ENCODE data around the gene SLC4A2.

SLC4A2 gene

GRCh38 chr7:151089893-151090730 is 30.7 kb downstream of the SLC4A2 start:
- no peak for DNase-seq (ENCODE audit: low read depth, low spot score)
- peak overlapping the region; percentile 9 for H3K4me3 ChIP-seq (ENCODE audit: insufficient read length, low read depth)
- no peaks in the 10 kb centered on the region for H3K9me3 ChIP-seq (ENCODE audit: insufficient read depth, low read length)
- no peak for TF ChIP-seq YY1 (IDR thresholded peaks at IDR 0.05; ENCODE audit: insufficient read depth, insufficient read length)
- TF ChIP-seq ZNF274 (IDR thresholded peaks at IDR 0.05; ENCODE audit: low read depth, low read length), result no peak
- TF ChIP-seq SUZ12 (IDR thresholded peaks at IDR 0.05; ENCODE audit: extremely low read depth, insufficient read depth, insufficient read length), result no peak
- peaks cover 9% of the 10 kb centered on the region for H3K27me3 ChIP-seq (ENCODE audit: insufficient read depth, insufficient read length)
- no peak overlapping the region for H3K9ac ChIP-seq (ENCODE audit: insufficient read length, low read depth)
- peaks cover 15% of the 10 kb centered on the region for H3K4me1 ChIP-seq (ENCODE audit: insufficient read depth, insufficient read length)
- H3K36me3 ChIP-seq (ENCODE audit: insufficient read depth, insufficient read length, low read length), result peaks cover 30% of the 10 kb centered on the region

- DNase-seq (ENCODE audit: low read depth, low spot score), result no peak
- Histone ChIP-seq H3K27me3 (ENCODE audit: insufficient read depth, insufficient read length) (peaks cover 9% of the 10 kb centered on the region), H3K9ac (ENCODE audit: insufficient read length, low read depth) (no peak overlapping the region), H3K9me3 (ENCODE audit: insufficient read depth, low read length) (no peaks in the 10 kb centered on the region), H3K36me3 (ENCODE audit: insufficient read depth, insufficient read length, low read length) (peaks cover 30% of the 10 kb centered on the region), H3K4me1 (ENCODE audit: insufficient read depth, insufficient read length) (peaks cover 11% of the 10 kb centered on the region), H3K4me3 (ENCODE audit: insufficient read length, low read depth) (no peak overlapping the region)
- TF ChIP-seq SUZ12 (IDR thresholded peaks at IDR 0.05; ENCODE audit: extremely low read depth, insufficient read depth, insufficient read length) (no peak), ZNF274 (IDR thresholded peaks at IDR 0.05; ENCODE audit: low read depth, low read length) (no peak), YY1 (IDR thresholded peaks at IDR 0.05; ENCODE audit: insufficient read depth, insufficient read length) (no peak)
These were observed 31.6 kb downstream of the SLC4A2 start for GRCh38 chr7:151091003-151091402.

GRCh38 chr7:151091431-151091830 is 32.0 kb downstream of the SLC4A2 start:
- H3K4me3 ChIP-seq (ENCODE audit: insufficient read length, low read depth), result no peak overlapping the region
- TF ChIP-seq ZNF274 (IDR thresholded peaks at IDR 0.05; ENCODE audit: low read depth, low read length) (no peak), SUZ12 (IDR thresholded peaks at IDR 0.05; ENCODE audit: extremely low read depth, insufficient read depth, insufficient read length) (no peak), YY1 (IDR thresholded peaks at IDR 0.05; ENCODE audit: insufficient read depth, insufficient read length) (no peak)
- H3K9me3 ChIP-seq (ENCODE audit: insufficient read depth, low read length), result no peaks in the 10 kb centered on the region
- H3K9ac ChIP-seq (ENCODE audit: insufficient read length, low read depth), result no peak overlapping the region
- H3K4me1 ChIP-seq (ENCODE audit: insufficient read depth, insufficient read length), result peaks cover 11% of the 10 kb centered on the region
- H3K36me3 ChIP-seq (ENCODE audit: insufficient read depth, insufficient read length, low read length), result peaks cover 30% of the 10 kb centered on the region
- H3K27me3 ChIP-seq (ENCODE audit: insufficient read depth, insufficient read length), result peaks cover 9% of the 10 kb centered on the region
- no peak for DNase-seq (ENCODE audit: low read depth, low spot score)

- no peak for DNase-seq (ENCODE audit: low read depth, low spot score)
- no peak for TF ChIP-seq SUZ12 (IDR thresholded peaks at IDR 0.05; ENCODE audit: extremely low read depth, insufficient read depth, insufficient read length)
- no peak for TF ChIP-seq YY1 (IDR thresholded peaks at IDR 0.05; ENCODE audit: insufficient read depth, insufficient read length)
- TF ChIP-seq ZNF274 (IDR thresholded peaks at IDR 0.05; ENCODE audit: low read depth, low read length), result no peak
- H3K36me3 ChIP-seq (ENCODE audit: insufficient read depth, insufficient read length, low read length), result peaks cover 30% of the 10 kb centered on the region
These were observed 32.6 kb downstream of the SLC4A2 start for GRCh38 chr7:151091988-151092387.

GRCh38 chr7:151093748-151094147 is 34.4 kb downstream of the SLC4A2 start:
- peaks cover 30% of the 10 kb centered on the region for H3K36me3 ChIP-seq (ENCODE audit: insufficient read depth, insufficient read length, low read length)
- no peak overlapping the region for H3K4me3 ChIP-seq (ENCODE audit: insufficient read length, low read depth)
- peaks cover 9% of the 10 kb centered on the region for H3K4me1 ChIP-seq (ENCODE audit: insufficient read depth, insufficient read length)
- TF ChIP-seq ZNF274 (IDR thresholded peaks at IDR 0.05; ENCODE audit: low read depth, low read length) (no peak), SUZ12 (IDR thresholded peaks at IDR 0.05; ENCODE audit: extremely low read depth, insufficient read depth, insufficient read length) (no peak), YY1 (IDR thresholded peaks at IDR 0.05; ENCODE audit: insufficient read depth, insufficient read length) (no peak)
- no peak for DNase-seq (ENCODE audit: low read depth, low spot score)
- no peaks in the 10 kb centered on the region for H3K9me3 ChIP-seq (ENCODE audit: insufficient read depth, low read length)
- no peak overlapping the region for H3K9ac ChIP-seq (ENCODE audit: insufficient read length, low read depth)
- H3K27me3 ChIP-seq (ENCODE audit: insufficient read depth, insufficient read length), result no peaks in the 10 kb centered on the region

More at GRCh38 chr7:151091988-151092387, 32.6 kb downstream of the SLC4A2 start:
- Histone ChIP-seq H3K9ac (ENCODE audit: insufficient read length, low read depth) (no peak overlapping the region), H3K9me3 (ENCODE audit: insufficient read depth, low read length) (no peaks in the 10 kb centered on the region), H3K4me3 (ENCODE audit: insufficient read length, low read depth) (no peak overlapping the region), H3K27me3 (ENCODE audit: insufficient read depth, insufficient read length) (peaks cover 9% of the 10 kb centered on the region), H3K4me1 (ENCODE audit: insufficient read depth, insufficient read length) (peaks cover 11% of the 10 kb centered on the region)

GRCh38 chr7:151094675-151095074 is 35.3 kb downstream of the SLC4A2 start:
- H3K9ac ChIP-seq (ENCODE audit: insufficient read length, low read depth), result no peak overlapping the region
- TF ChIP-seq YY1 (IDR thresholded peaks at IDR 0.05; ENCODE audit: insufficient read depth, insufficient read length) (no peak), ZNF274 (IDR thresholded peaks at IDR 0.05; ENCODE audit: low read depth, low read length) (no peak), SUZ12 (IDR thresholded peaks at IDR 0.05; ENCODE audit: extremely low read depth, insufficient read depth, insufficient read length) (no peak)
- no peaks in the 10 kb centered on the region for H3K9me3 ChIP-seq (ENCODE audit: insufficient read depth, low read length)
- no peak overlapping the region for H3K4me3 ChIP-seq (ENCODE audit: insufficient read length, low read depth)
- no peak for DNase-seq (ENCODE audit: low read depth, low spot score)
- peaks cover 7% of the 10 kb centered on the region for H3K4me1 ChIP-seq (ENCODE audit: insufficient read depth, insufficient read length)
- H3K36me3 ChIP-seq (ENCODE audit: insufficient read depth, insufficient read length, low read length), result peaks cover 30% of the 10 kb centered on the region
- no peaks in the 10 kb centered on the region for H3K27me3 ChIP-seq (ENCODE audit: insufficient read depth, insufficient read length)

- H3K4me1 ChIP-seq (ENCODE audit: insufficient read depth, insufficient read length), result peaks cover 4% of the 10 kb centered on the region
- DNase-seq (ENCODE audit: low read depth, low spot score), result no peak
- H3K27me3 ChIP-seq (ENCODE audit: insufficient read depth, insufficient read length), result no peaks in the 10 kb centered on the region
These were observed 35.9 kb downstream of the SLC4A2 start for GRCh38 chr7:151095123-151095797.

More at GRCh38 chr7:151095123-151095797, 35.9 kb downstream of the SLC4A2 start:
- H3K9ac ChIP-seq (ENCODE audit: insufficient read length, low read depth), result no peak overlapping the region
- TF ChIP-seq ZNF274 (IDR thresholded peaks at IDR 0.05; ENCODE audit: low read depth, low read length) (no peak), SUZ12 (IDR thresholded peaks at IDR 0.05; ENCODE audit: extremely low read depth, insufficient read depth, insufficient read length) (no peak), YY1 (IDR thresholded peaks at IDR 0.05; ENCODE audit: insufficient read depth, insufficient read length) (no peak)
- H3K9me3 ChIP-seq (ENCODE audit: insufficient read depth, low read length), result no peaks in the 10 kb centered on the region
- peaks cover 30% of the 10 kb centered on the region for H3K36me3 ChIP-seq (ENCODE audit: insufficient read depth, insufficient read length, low read length)
- no peak overlapping the region for H3K4me3 ChIP-seq (ENCODE audit: insufficient read length, low read depth)

All from NT2/D1 (cell line).